ENCODE measurements around the gene CACNB2.

DNA sequence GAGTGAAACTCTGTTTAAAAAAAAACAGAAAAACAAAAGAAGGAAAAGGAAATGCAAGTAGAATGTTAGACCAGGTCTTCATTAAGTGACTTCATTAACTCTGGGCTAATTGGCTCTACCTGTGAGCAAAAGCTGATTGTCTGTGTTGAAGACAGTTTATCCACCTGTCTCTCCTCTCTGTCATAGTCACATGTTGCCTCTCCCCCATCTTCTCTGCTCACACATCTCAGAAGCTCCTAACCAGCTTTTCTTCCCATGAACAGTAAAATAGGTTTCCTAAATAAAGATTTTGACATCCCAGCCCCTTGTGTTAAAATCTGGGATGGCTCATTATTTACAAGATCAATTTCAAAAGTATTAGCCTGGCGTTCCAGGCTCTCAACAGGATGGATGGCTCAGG, 222.7 kb downstream of the CACNB2 start:
- TF ChIP-seq SUPT20H (IDR thresholded peaks at IDR 0.05; ENCODE audit: borderline replicate concordance, control insufficient read depth, low read depth, low read length) (no peak), SIN3A (IDR thresholded peaks at IDR 0.05; ENCODE audit: low read depth, low read length) (no peak), GABPA (IDR thresholded peaks at IDR 0.05; ENCODE audit: low read depth) (no peak), YY1 (IDR thresholded peaks at IDR 0.05; ENCODE audit: low read depth, low read length) (no peak), EP300 (IDR thresholded peaks at IDR 0.05; ENCODE audit: borderline replicate concordance in 1 of 2, control insufficient read depth in 1 of 2, low read depth in 2 of 2, low read length in 2 of 2) (no peak), SREBF2 (IDR thresholded peaks at IDR 0.05; ENCODE audit: low read length) (no peak), CTCF (IDR thresholded peaks at IDR 0.05 in 2 of 3, conservative IDR thresholded peaks at IDR 0.05 in 1 of 3; ENCODE audit: control insufficient read depth in 2 of 3, extremely low read depth in 1 of 3, insufficient read depth in 1 of 3, low read depth in 3 of 3, low read length in 3 of 3) (no peak)

Data from GM12878 (cell line).